ENCODE measurements around the gene SIRPG. TPM values are rescaled to one million over a fixed set of nuclear protein-coding genes. Genes with fewer than 3 reads are reported as not detected.

SIRPG gene
- total RNA-seq, 1 experiment from 2014 or later = 2.1 TPM

DNA sequence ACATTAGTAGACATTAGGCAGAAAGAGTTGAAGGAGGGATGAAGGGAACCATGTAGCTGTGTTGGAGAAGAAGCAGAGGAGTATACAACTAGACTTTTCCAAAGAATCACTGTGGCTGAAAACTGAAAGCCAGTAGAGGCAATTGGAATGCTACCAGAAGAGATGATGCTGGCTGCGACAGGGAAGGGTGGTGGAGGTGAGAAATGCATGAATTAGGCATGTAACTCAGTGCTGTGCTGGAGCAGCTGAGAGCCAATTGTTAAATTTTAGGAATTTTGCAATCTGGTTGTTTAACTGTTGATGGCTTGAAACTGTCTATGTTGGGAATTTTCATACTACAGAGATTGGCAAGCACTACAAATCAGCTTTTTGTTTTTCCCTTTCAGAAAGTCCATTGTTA lies 35.8 kb upstream of the SIRPG start:
- no peaks in the 10 kb centered on the region; the same call in 1 of the 2 replicates for H3K9me2 ChIP-seq (ENCODE audit: insufficient read depth)
- TF ChIP-seq EZH2 (IDR thresholded peaks at IDR 0.05; ENCODE audit: low read depth) = no peak
- TF ChIP-seq, protein P1, sequence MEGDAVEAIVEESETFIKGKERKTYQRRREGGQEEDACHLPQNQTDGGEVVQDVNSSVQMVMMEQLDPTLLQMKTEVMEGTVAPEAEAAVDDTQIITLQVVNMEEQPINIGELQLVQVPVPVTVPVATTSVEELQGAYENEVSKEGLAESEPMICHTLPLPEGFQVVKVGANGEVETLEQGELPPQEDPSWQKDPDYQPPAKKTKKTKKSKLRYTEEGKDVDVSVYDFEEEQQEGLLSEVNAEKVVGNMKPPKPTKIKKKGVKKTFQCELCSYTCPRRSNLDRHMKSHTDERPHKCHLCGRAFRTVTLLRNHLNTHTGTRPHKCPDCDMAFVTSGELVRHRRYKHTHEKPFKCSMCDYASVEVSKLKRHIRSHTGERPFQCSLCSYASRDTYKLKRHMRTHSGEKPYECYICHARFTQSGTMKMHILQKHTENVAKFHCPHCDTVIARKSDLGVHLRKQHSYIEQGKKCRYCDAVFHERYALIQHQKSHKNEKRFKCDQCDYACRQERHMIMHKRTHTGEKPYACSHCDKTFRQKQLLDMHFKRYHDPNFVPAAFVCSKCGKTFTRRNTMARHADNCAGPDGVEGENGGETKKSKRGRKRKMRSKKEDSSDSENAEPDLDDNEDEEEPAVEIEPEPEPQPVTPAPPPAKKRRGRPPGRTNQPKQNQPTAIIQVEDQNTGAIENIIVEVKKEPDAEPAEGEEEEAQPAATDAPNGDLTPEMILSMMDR (conservative IDR thresholded peaks at IDR 0.05) = no peak
- intact Hi-C loops (cut with micrococcal nuclease; ENCODE audit: unreplicated experiment) = no loop called here
- no peaks in the 10 kb centered on the region for H4K20me1 ChIP-seq (ENCODE audit: insufficient read depth)
- no peak overlapping the region for H3K4me3 ChIP-seq
- no peak for DNase-seq
- BruUV-seq (replicated peaks) = no TSS peak
- POLR2A ChIA-PET (ENCODE audit: unreplicated experiment) = no interaction called here
- H2AFZ ChIP-seq = no peak overlapping the region
- H3K79me2 ChIP-seq (ENCODE audit: low read depth) = no peaks in the 10 kb centered on the region
- H3K4me2 ChIP-seq = no peak overlapping the region
- H3K36me3 ChIP-seq (ENCODE audit: low read depth) = peaks cover 6% of the 10 kb centered on the region; the same call in 1 of the 2 replicates
- H3K27me3 ChIP-seq (ENCODE audit: insufficient read depth, low read depth) = no peaks in the 10 kb centered on the region
- no peak overlapping the region for H3K27ac ChIP-seq
- H3K9me3 ChIP-seq (ENCODE audit: insufficient read depth, low read depth) = no peaks in the 10 kb centered on the region
- H3F3A ChIP-seq (ENCODE audit: insufficient read depth, low read depth) = peaks cover 4% of the 10 kb centered on the region; the same call in 1 of the 2 replicates
- H3K4me1 ChIP-seq (replicated peaks; ENCODE audit: insufficient read depth) = no peaks in the 10 kb centered on the region
- CTCF ChIA-PET = no interaction called here

DNA sequence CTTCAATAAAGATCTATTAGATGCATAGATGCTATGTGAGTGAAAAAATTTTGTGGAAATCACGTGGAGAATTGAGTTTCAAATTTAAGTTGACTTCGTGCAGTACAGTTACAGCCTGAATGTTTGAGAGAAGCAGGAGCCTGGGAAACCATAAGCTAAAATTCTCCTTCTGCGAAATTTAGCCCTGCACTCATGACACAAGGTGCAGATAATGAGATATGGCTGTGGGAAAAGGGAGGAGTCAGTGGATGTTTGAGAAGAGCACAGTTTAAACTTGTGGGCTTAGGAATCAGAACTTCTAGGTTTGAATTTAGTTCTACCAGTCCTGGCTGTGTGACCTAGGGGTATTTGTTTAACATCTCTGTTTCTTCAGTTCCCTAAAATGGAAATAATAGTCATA lies 32.1 kb upstream of the SIRPG start:
- H3K4me1 ChIP-seq (replicated peaks; ENCODE audit: insufficient read depth) = peaks cover 11% of the 10 kb centered on the region
- H3K4me3 ChIP-seq = no peak overlapping the region
- H3K9me3 ChIP-seq (ENCODE audit: insufficient read depth, low read depth) = no peaks in the 10 kb centered on the region
- H4K20me1 ChIP-seq (ENCODE audit: insufficient read depth) = no peaks in the 10 kb centered on the region
- no peak for DNase-seq
- H3K27ac ChIP-seq = no peak overlapping the region
- peaks cover 4% of the 10 kb centered on the region; the same call in 1 of the 2 replicates for H3F3A ChIP-seq (ENCODE audit: insufficient read depth, low read depth)
- ChIA-PET POLR2A (ENCODE audit: unreplicated experiment) (no interaction called here), CTCF (no interaction called here)
- no peak overlapping the region for H3K4me2 ChIP-seq
- intact Hi-C loops (cut with micrococcal nuclease; ENCODE audit: unreplicated experiment) = no loop called here
- TF ChIP-seq, protein P1 (conservative IDR thresholded peaks at IDR 0.05) = no peak
- TF ChIP-seq EZH2 (IDR thresholded peaks at IDR 0.05; ENCODE audit: low read depth) = no peak
- no peaks in the 10 kb centered on the region for H3K27me3 ChIP-seq (ENCODE audit: insufficient read depth, low read depth)
- H3K79me2 ChIP-seq (ENCODE audit: low read depth) = no peaks in the 10 kb centered on the region
- H2AFZ ChIP-seq = no peak overlapping the region
- no peaks in the 10 kb centered on the region; the same call in 1 of the 2 replicates for H3K9me2 ChIP-seq (ENCODE audit: insufficient read depth)
- H3K36me3 ChIP-seq (ENCODE audit: low read depth) = peaks cover 6% of the 10 kb centered on the region; the same call in 1 of the 2 replicates
- no TSS peak for BruUV-seq (replicated peaks)

DNA sequence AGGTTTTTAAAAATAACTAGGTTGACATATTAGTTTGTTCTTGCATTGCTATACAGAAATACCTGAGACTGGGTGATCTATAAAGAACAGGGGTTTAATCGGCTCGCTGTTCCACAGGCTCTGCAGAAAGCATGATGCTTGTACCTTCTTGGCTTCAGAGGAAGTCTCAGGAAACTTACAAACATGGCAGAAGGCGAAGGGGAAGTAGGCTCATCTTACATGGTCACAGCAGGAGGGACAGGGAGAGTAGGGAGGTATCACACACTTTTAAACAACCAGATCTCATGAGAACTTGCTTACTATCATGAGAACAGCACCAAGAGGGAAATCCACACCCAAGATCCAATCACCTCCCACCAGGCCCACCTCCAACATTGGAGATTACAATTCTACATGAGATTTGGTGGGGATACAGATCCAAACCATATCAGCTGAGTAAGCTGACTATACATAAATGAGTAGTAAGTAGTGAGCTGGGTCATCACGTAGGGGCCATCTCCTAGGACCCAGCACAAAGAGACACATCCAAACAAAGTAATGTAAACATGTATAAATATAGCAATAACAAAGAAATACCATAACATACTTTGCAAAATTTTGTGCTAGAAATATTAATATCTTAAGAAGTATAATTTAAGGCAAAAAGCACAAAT lies 31.4 kb upstream of the SIRPG start:
- Histone ChIP-seq H3K36me3 (ENCODE audit: low read depth) (peaks cover 6% of the 10 kb centered on the region; the same call in 1 of the 2 replicates), H3K27me3 (ENCODE audit: insufficient read depth, low read depth) (no peaks in the 10 kb centered on the region), H3K4me1 (replicated peaks; ENCODE audit: insufficient read depth) (peaks cover 15% of the 10 kb centered on the region), H4K20me1 (ENCODE audit: insufficient read depth) (no peaks in the 10 kb centered on the region), H3K27ac (no peak overlapping the region), H3K4me2 (no peak overlapping the region), H3K9me2 (ENCODE audit: insufficient read depth) (no peaks in the 10 kb centered on the region; the same call in 1 of the 2 replicates), H3K9me3 (ENCODE audit: insufficient read depth, low read depth) (no peaks in the 10 kb centered on the region), H3K4me3 (no peak overlapping the region), H3F3A (ENCODE audit: insufficient read depth, low read depth) (peaks cover 4% of the 10 kb centered on the region; the same call in 1 of the 2 replicates), H2AFZ (no peak overlapping the region), H3K79me2 (ENCODE audit: low read depth) (no peaks in the 10 kb centered on the region)
- BruUV-seq (replicated peaks) = no TSS peak
- DNase-seq = no peak
- ChIA-PET POLR2A (ENCODE audit: unreplicated experiment) (no interaction called here), CTCF (no interaction called here)
- intact Hi-C loops (cut with micrococcal nuclease; ENCODE audit: unreplicated experiment) = no loop called here
- no peak for TF ChIP-seq EZH2 (IDR thresholded peaks at IDR 0.05; ENCODE audit: low read depth)

All from PC-9 (cell line).